GM12878 (cell line): ENCODE results near the gene MYT1. TPM values are rescaled to one million over a fixed set of nuclear protein-coding genes. Genes with fewer than 3 reads are reported as not detected.

Experiments used
- BRCA1 ChIP-seq: IDR thresholded peaks from 2 replicates; pipeline ENCODE4 v1.6.1; 2011; ENCODE audit warnings: low read depth, low read length, improper control_type of control experiment
- CTCF ChIP-seq, 3 experiments: IDR thresholded peaks in 2 of 3; conservative IDR thresholded peaks in 1 of 3; 2 replicates each; pipeline ENCODE4 v1.5.1; 2011; ENCODE audit warnings: low read depth in 3 of 3, low read length in 3 of 3, mild to moderate bottlenecking in 3 of 3, control low read depth in 2 of 3, moderate library complexity in 2 of 3, inconsistent platforms in 1 of 3, mixed read lengths in 1 of 3; ENCODE audit not compliant: control insufficient read depth in 2 of 3, insufficient read depth in 1 of 3; ENCODE audit errors: extremely low read depth in 1 of 3
- PAX5 ChIP-seq: IDR thresholded peaks from 2 replicates; pipeline ENCODE4 v1.6.1; 2011; ENCODE audit warnings: low read depth, low read length, borderline replicate concordance
- RBBP5 ChIP-seq: fragments of 200-600 bp; sonication (generic); conservative IDR thresholded peaks from 2 replicates; pipeline ENCODE4 v1.6.1; 2016
- polyA plus RNA-seq, 11 experiments: library from polyadenylated mRNA; depleted of rRNA in 4 of 11; unstranded in 6 of 11; stranded (reverse) in 5 of 11; fragments of >200 nt; fragmentation: Nextera tagmentation in 4 of 11; fragmentation: Illumina TruSeq in 1 of 11; extraction: Ambion mirVana in 4 of 11; extraction: Trizol in 1 of 11; gene quantifications; 1 replicate in 1 of 11; 2 replicates in 10 of 11; pipeline versions ENCODE4 v1.2.1 to v1.2.3, GENCODE V29; 2011 to 2016; ENCODE audit warnings: inconsistent platforms in 2 of 11, missing spikeins in 2 of 11, low read depth in 1 of 11
- total RNA-seq, 4 experiments: library from RNA; depleted of rRNA in 3 of 4; stranded (reverse); fragments of >200 nt in 3 of 4; fragmentation: Illumina TruSeq in 1 of 4; extraction: Trizol in 1 of 4; gene quantifications; 2 replicates each; pipeline versions ENCODE4 v1.2.1 to v1.2.3, GENCODE V29; 2013 to 2021
- TF ChIP-seq, protein P1 (sequence below): fragments of 450-650 bp; IDR thresholded peaks from 2 replicates; pipeline ENCODE4 v1.6.1; 2018; ENCODE audit warnings: borderline replicate concordance, mild to moderate bottlenecking; ENCODE audit not compliant: partially characterized antibody
- TF ChIP-seq, protein P2 (sequence below): IDR thresholded peaks from 2 replicates; pipeline ENCODE4 v1.6.1; 2012; ENCODE audit warnings: improper control_type of control experiment, low read depth, low read length; ENCODE audit not compliant: insufficient replicate concordance

Gene MYT1
- total and polyA plus RNA-seq, 10 of the 15 experiments (the other 5 are each of a cell fraction or from before 2014, with no cell fraction given): 0.01 to 0.10 TPM; not detected in 8

GRCh38 chr20:64247307-64247618 is 83.0 kb downstream of the MYT1 start (continued):
- TF ChIP-seq CTCF (IDR thresholded peaks at IDR 0.05 in 2 of 3, conservative IDR thresholded peaks at IDR 0.05 in 1 of 3; ENCODE audit: control insufficient read depth in 2 of 3, extremely low read depth in 1 of 3, insufficient read depth in 1 of 3, low read depth in 3 of 3, low read length in 3 of 3) (no peak), RBBP5 (no peak), PAX5 (no peak), BRCA1 (no peak)
- TF ChIP-seq, protein P1, sequence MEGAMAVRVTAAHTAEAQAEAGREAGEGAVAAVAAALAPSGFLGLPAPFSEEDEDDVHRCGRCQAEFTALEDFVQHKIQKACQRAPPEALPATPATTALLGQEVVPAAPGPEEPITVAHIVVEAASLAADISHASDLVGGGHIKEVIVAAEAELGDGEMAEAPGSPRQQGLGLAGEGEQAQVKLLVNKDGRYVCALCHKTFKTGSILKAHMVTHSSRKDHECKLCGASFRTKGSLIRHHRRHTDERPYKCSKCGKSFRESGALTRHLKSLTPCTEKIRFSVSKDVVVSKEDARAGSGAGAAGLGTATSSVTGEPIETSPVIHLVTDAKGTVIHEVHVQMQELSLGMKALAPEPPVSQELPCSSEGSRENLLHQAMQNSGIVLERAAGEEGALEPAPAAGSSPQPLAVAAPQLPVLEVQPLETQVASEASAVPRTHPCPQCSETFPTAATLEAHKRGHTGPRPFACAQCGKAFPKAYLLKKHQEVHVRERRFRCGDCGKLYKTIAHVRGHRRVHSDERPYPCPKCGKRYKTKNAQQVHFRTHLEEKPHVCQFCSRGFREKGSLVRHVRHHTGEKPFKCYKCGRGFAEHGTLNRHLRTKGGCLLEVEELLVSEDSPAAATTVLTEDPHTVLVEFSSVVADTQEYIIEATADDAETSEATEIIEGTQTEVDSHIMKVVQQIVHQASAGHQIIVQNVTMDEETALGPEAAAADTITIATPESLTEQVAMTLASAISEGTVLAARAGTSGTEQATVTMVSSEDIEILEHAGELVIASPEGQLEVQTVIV: no peak
- TF ChIP-seq, protein P2, sequence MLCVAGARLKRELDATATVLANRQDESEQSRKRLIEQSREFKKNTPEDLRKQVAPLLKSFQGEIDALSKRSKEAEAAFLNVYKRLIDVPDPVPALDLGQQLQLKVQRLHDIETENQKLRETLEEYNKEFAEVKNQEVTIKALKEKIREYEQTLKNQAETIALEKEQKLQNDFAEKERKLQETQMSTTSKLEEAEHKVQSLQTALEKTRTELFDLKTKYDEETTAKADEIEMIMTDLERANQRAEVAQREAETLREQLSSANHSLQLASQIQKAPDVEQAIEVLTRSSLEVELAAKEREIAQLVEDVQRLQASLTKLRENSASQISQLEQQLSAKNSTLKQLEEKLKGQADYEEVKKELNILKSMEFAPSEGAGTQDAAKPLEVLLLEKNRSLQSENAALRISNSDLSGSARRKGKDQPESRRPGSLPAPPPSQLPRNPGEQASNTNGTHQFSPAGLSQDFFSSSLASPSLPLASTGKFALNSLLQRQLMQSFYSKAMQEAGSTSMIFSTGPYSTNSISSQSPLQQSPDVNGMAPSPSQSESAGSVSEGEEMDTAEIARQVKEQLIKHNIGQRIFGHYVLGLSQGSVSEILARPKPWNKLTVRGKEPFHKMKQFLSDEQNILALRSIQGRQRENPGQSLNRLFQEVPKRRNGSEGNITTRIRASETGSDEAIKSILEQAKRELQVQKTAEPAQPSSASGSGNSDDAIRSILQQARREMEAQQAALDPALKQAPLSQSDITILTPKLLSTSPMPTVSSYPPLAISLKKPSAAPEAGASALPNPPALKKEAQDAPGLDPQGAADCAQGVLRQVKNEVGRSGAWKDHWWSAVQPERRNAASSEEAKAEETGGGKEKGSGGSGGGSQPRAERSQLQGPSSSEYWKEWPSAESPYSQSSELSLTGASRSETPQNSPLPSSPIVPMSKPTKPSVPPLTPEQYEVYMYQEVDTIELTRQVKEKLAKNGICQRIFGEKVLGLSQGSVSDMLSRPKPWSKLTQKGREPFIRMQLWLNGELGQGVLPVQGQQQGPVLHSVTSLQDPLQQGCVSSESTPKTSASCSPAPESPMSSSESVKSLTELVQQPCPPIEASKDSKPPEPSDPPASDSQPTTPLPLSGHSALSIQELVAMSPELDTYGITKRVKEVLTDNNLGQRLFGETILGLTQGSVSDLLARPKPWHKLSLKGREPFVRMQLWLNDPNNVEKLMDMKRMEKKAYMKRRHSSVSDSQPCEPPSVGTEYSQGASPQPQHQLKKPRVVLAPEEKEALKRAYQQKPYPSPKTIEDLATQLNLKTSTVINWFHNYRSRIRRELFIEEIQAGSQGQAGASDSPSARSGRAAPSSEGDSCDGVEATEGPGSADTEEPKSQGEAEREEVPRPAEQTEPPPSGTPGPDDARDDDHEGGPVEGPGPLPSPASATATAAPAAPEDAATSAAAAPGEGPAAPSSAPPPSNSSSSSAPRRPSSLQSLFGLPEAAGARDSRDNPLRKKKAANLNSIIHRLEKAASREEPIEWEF: no peak
